Neural cell (in vitro differentiated cells): ENCODE measurements around the gene CWF19L2.

Experiments used
- EP300 ChIP-seq: fragments of 450-650 bp; conservative IDR thresholded peaks from 2 replicates; pipeline ENCODE4 v1.6.1; 2014; ENCODE audit warnings: antibody characterized with exemption, mild to moderate bottlenecking, moderate library complexity; ENCODE audit not compliant: poor library complexity, severe bottlenecking
- POLR2AphosphoS5 ChIP-seq: IDR thresholded peaks from 2 replicates; pipeline ENCODE4 v1.6.1; 2012
- TAF1 ChIP-seq: IDR thresholded peaks from 2 replicates; pipeline ENCODE4 v1.6.1; 2012; ENCODE audit warnings: low read depth
- TF ChIP-seq, protein P1 (sequence below): fragments of 450-650 bp; IDR thresholded peaks from 2 replicates; pipeline ENCODE4 v1.5.1; 2014; ENCODE audit warnings: antibody characterized with exemption, mild to moderate bottlenecking, moderate library complexity; ENCODE audit not compliant: poor library complexity, severe bottlenecking

DNA sequence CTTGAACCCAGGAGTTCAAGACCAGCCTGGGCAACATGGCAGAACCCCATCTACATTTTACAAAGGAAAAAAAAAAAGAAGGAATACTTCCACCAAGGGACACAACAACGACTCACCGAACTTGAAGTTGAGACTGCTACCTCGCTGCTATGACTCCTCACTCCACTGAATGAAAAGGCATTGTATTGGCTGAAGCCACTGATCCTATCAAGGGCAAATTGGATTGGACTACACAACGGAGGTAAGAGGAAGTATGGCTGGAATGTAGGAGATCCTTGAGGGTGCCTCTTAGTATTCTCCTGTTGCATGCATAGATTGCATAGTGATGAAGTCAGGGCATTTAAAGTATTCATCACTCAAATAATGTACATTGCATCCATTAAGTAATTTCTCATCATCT lies 97.9 kb downstream of the CWF19L2 start:
- TF ChIP-seq, protein P1, sequence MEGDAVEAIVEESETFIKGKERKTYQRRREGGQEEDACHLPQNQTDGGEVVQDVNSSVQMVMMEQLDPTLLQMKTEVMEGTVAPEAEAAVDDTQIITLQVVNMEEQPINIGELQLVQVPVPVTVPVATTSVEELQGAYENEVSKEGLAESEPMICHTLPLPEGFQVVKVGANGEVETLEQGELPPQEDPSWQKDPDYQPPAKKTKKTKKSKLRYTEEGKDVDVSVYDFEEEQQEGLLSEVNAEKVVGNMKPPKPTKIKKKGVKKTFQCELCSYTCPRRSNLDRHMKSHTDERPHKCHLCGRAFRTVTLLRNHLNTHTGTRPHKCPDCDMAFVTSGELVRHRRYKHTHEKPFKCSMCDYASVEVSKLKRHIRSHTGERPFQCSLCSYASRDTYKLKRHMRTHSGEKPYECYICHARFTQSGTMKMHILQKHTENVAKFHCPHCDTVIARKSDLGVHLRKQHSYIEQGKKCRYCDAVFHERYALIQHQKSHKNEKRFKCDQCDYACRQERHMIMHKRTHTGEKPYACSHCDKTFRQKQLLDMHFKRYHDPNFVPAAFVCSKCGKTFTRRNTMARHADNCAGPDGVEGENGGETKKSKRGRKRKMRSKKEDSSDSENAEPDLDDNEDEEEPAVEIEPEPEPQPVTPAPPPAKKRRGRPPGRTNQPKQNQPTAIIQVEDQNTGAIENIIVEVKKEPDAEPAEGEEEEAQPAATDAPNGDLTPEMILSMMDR = no peak
- no peak for TF ChIP-seq POLR2AphosphoS5
- no peak for TF ChIP-seq EP300
- TF ChIP-seq TAF1 = no peak
